Neural progenitor cell (in vitro differentiated cells): Measurements from ENCODE around the gene MTMR12. TPM values are rescaled to one million over a fixed set of nuclear protein-coding genes. Genes with fewer than 3 reads are reported as not detected.

Source experiments
- DNase-seq: peaks from one replicate; pipeline ENCODE4 v3.0.0-alpha.2; 2016; ENCODE audit warnings: low spot score
- H2AFZ ChIP-seq: fragments of 200-600 bp; sonication (generic); replicated peaks from 2 replicates; pipeline ENCODE4 v1.6.1; 2016; ENCODE audit warnings: antibody characterized with exemption
- H3F3A ChIP-seq: fragments of 200-600 bp; sonication (generic); 2 replicates; pipeline ENCODE4 v1.6.1; 2016; ENCODE audit warnings: antibody characterized with exemption, low read depth
- H3K27ac ChIP-seq: fragments of 200-600 bp; sonication (generic); 2 replicates; pipeline ENCODE4 v1.5.1; 2016; ENCODE audit warnings: mild to moderate bottlenecking
- H3K27me3 ChIP-seq: fragments of 200-600 bp; sonication (generic); 2 replicates; pipeline ENCODE4 v1.6.1; 2016; ENCODE audit warnings: mild to moderate bottlenecking, moderate library complexity
- H3K36me3 ChIP-seq: fragments of 200-600 bp; sonication (generic); 2 replicates; pipeline ENCODE4 v1.5.1; 2016
- H3K4me1 ChIP-seq: fragments of 200-600 bp; sonication (generic); 2 replicates; pipeline ENCODE4 v1.6.1; 2016; ENCODE audit warnings: mixed run types
- H3K4me2 ChIP-seq: fragments of 200-600 bp; sonication (generic); 2 replicates; pipeline ENCODE4 v1.6.1; 2016
- H3K4me3 ChIP-seq: fragments of 200-600 bp; sonication (generic); 2 replicates; pipeline ENCODE4 v1.5.1; 2016
- H3K79me2 ChIP-seq: fragments of 200-600 bp; sonication (generic); 2 replicates; pipeline ENCODE4 v1.6.1; 2016; ENCODE audit warnings: low read depth
- H3K9ac ChIP-seq: fragments of 200-600 bp; sonication (generic); 2 replicates; pipeline ENCODE4 v1.6.1; 2016
- H3K9me3 ChIP-seq: fragments of 200-600 bp; sonication (generic); 2 replicates; pipeline ENCODE4 v1.5.1; 2016; ENCODE audit warnings: low read depth
- H4K20me1 ChIP-seq: fragments of 200-600 bp; sonication (generic); 2 replicates; pipeline ENCODE4 v1.6.1; 2016; ENCODE audit warnings: low read depth
- H3K27ac Mint-ChIP-seq: 3 replicates; pipeline ENCODE4 v1.8.0; 2021; ENCODE audit warnings: mixed read lengths
- H3K27me3 Mint-ChIP-seq: 2 replicates; pipeline ENCODE4 v1.8.0; 2022; ENCODE audit warnings: low read depth, mild to moderate bottlenecking, inconsistent platforms, moderate library complexity, mixed read lengths; ENCODE audit not compliant: insufficient read depth
- H3K36me3 Mint-ChIP-seq: 3 replicates; pipeline ENCODE4 v1.8.0; 2021; ENCODE audit warnings: mixed read lengths
- H3K4me1 Mint-ChIP-seq: 3 replicates; pipeline ENCODE4 v1.8.0; 2021; ENCODE audit warnings: mixed read lengths
- H3K4me3 Mint-ChIP-seq: 3 replicates; pipeline ENCODE4 v1.8.0; 2021; ENCODE audit warnings: mild to moderate bottlenecking, moderate library complexity, mixed read lengths
- H3K9me3 Mint-ChIP-seq: 3 replicates; pipeline ENCODE4 v1.8.0; 2020; ENCODE audit warnings: mixed read lengths
- CTCF ChIP-seq: fragments of 200-600 bp; sonication (generic); IDR thresholded peaks from 2 replicates; pipeline ENCODE4 v1.5.1; 2017; ENCODE audit warnings: antibody characterized with exemption, mild to moderate bottlenecking
- EZH2 ChIP-seq: fragments of 200-600 bp; sonication (generic); IDR thresholded peaks from 2 replicates; pipeline ENCODE4 v1.6.1; 2017; ENCODE audit warnings: antibody characterized with exemption, mild to moderate bottlenecking, moderate library complexity
- EZH2phosphoT487 ChIP-seq: fragments of 200-600 bp; sonication (generic); IDR thresholded peaks from 2 replicates; pipeline ENCODE4 v1.6.1; 2017; ENCODE audit warnings: antibody characterized with exemption
- total RNA-seq: library from RNA; depleted of rRNA; stranded (reverse); fragments of >200 nt; gene quantifications from 2 replicates; pipeline ENCODE4 v1.2.3, GENCODE V29; 2015; ENCODE audit warnings: low replicate concordance

The MTMR12 gene
- total RNA-seq, 1 donor from 2014 or later: 22.0 TPM

GRCh38 chr5:32239385-32239784, 73.4 kb downstream of the MTMR12 start:
- H3K36me3 Mint-ChIP-seq: peaks cover 41% of the 10 kb centered on the region
- TF ChIP-seq EZH2 (no peak), EZH2phosphoT487 (no peak), CTCF (no peak)
- H3K4me2 ChIP-seq: no peak overlapping the region

GRCh38 chr5:32233696-32234447, 78.9 kb downstream of the MTMR12 start:
- H3F3A ChIP-seq: no peaks in the 10 kb centered on the region
- H3K36me3 Mint-ChIP-seq: peaks cover 30% of the 10 kb centered on the region
- H3K4me3 ChIP-seq: no peak overlapping the region
- no peaks in the 10 kb centered on the region for H3K9me3 Mint-ChIP-seq
- TF ChIP-seq EZH2: no peak
- no peak for TF ChIP-seq EZH2phosphoT487
- no peak for TF ChIP-seq CTCF
- no peaks in the 10 kb centered on the region for H3K4me1 ChIP-seq
- no peaks in the 10 kb centered on the region for H3K9me3 ChIP-seq
- H3K9ac ChIP-seq: no peak overlapping the region
- no peak overlapping the region for H2AFZ ChIP-seq
- H3K79me2 ChIP-seq: no peaks in the 10 kb centered on the region
- H3K27ac Mint-ChIP-seq: peak overlapping the region; percentile 22
- H3K36me3 ChIP-seq: no peaks in the 10 kb centered on the region
- H3K27ac ChIP-seq: no peak overlapping the region
- no peak overlapping the region for H3K4me3 Mint-ChIP-seq
- DNase-seq: no peak
- no peak overlapping the region for H3K4me2 ChIP-seq
- peaks cover 6% of the 10 kb centered on the region for H3K27me3 Mint-ChIP-seq
- H4K20me1 ChIP-seq: no peaks in the 10 kb centered on the region
- H3K4me1 Mint-ChIP-seq: peaks cover 10% of the 10 kb centered on the region
- no peaks in the 10 kb centered on the region for H3K27me3 ChIP-seq

More at GRCh38 chr5:32239385-32239784, 73.4 kb downstream of the MTMR12 start:
- no peaks in the 10 kb centered on the region for H3K4me1 ChIP-seq
- no peaks in the 10 kb centered on the region for H3K36me3 ChIP-seq
- H3K4me3 ChIP-seq: no peak overlapping the region
- no peaks in the 10 kb centered on the region for H3K27me3 ChIP-seq
- H3K27ac Mint-ChIP-seq: no peak overlapping the region
- H4K20me1 ChIP-seq: no peaks in the 10 kb centered on the region
- H3K27me3 Mint-ChIP-seq: no peaks in the 10 kb centered on the region
- H2AFZ ChIP-seq: no peak overlapping the region
- no peaks in the 10 kb centered on the region for H3F3A ChIP-seq
- H3K9ac ChIP-seq: no peak overlapping the region
- H3K4me3 Mint-ChIP-seq: no peak overlapping the region
- no peaks in the 10 kb centered on the region for H3K9me3 ChIP-seq
- H3K9me3 Mint-ChIP-seq: no peaks in the 10 kb centered on the region
- no peaks in the 10 kb centered on the region for H3K79me2 ChIP-seq
- no peak for DNase-seq
- no peak overlapping the region for H3K27ac ChIP-seq
- peaks cover 14% of the 10 kb centered on the region for H3K4me1 Mint-ChIP-seq

- H3K27ac ChIP-seq: no peak overlapping the region
Measured at GRCh38 chr5:32233220-32233695, 79.5 kb downstream of the MTMR12 start.

More at GRCh38 chr5:32233220-32233695, 79.5 kb downstream of the MTMR12 start:
- Histone ChIP-seq H3K4me1 (no peaks in the 10 kb centered on the region), H4K20me1 (no peaks in the 10 kb centered on the region), H3K4me2 (no peak overlapping the region), H3F3A (no peaks in the 10 kb centered on the region), H3K9ac (no peak overlapping the region), H2AFZ (no peak overlapping the region), H3K36me3 (no peaks in the 10 kb centered on the region), H3K79me2 (no peaks in the 10 kb centered on the region), H3K27me3 (no peaks in the 10 kb centered on the region), H3K4me3 (no peak overlapping the region), H3K9me3 (no peaks in the 10 kb centered on the region)
- Mint-ChIP-seq H3K9me3 (no peaks in the 10 kb centered on the region), H3K4me3 (no peak overlapping the region), H3K4me1 (peaks cover 10% of the 10 kb centered on the region), H3K36me3 (peaks cover 33% of the 10 kb centered on the region), H3K27ac (peak overlapping the region; percentile 22), H3K27me3 (peaks cover 6% of the 10 kb centered on the region)
- no peak for DNase-seq
- TF ChIP-seq EZH2phosphoT487: no peak
- no peak for TF ChIP-seq EZH2
- no peak for TF ChIP-seq CTCF
